Lower leg skin (tissue), 4 donors: ENCODE results near the gene SCUBE1. TPM values are rescaled to one million over a fixed set of nuclear protein-coding genes. Genes with fewer than 3 reads are reported as not detected.

Source experiments
- DNase-seq, 2 donors: peaks; one replicate each; pipeline ENCODE4 v3.0.0-alpha.2; 2019; ENCODE audit warnings: low spot score in 2 of 2
- H3K4me3 ChIP-seq: fragments of 200-600 bp; sonication (generic); 2 replicates; pipeline ENCODE4 v1.5.1; 2017; ENCODE audit warnings: mild to moderate bottlenecking, low read depth; ENCODE audit not compliant: poor library complexity, severe bottlenecking
- POLR2A ChIP-seq, 2 donors: fragments of 450-650 bp; IDR thresholded peaks; one replicate each; pipeline ENCODE4 v1.6.1; 2016 to 2017; ENCODE audit warnings: antibody characterized with exemption in 2 of 2, mild to moderate bottlenecking in 1 of 2, moderate library complexity in 1 of 2
- WGBS, 2 donors: methylation state at CpG; one replicate each; pipeline ENCODE4 v1.1.5; 2018; 5-methylcytosine and 5-hydroxymethylcytosine counted together
- intact Hi-C: fragments of 100-400 bp; cut with DNase I; formaldehyde crosslinking; loops from one replicate; pipeline ENCODE4 v1.15.0; 2023; ENCODE audit warnings: low total_unique reads
- total RNA-seq, 4 donors: library from RNA; depleted of rRNA; stranded (reverse); fragments of >200 nt; gene quantifications; one replicate each; pipeline ENCODE4 v1.1.0, GENCODE V29; 2016
- TF ChIP-seq, protein P1 (sequence below), 3 donors: fragments of 450-650 bp; IDR thresholded peaks; one replicate each; pipeline ENCODE4 v1.5.1; 2016; ENCODE audit warnings: antibody characterized with exemption in 3 of 3, mild to moderate bottlenecking in 3 of 3, moderate library complexity in 2 of 3

The SCUBE1 gene
- total RNA-seq, 4 donors from 2014 or later: 0.20 to 1.1 (median 0.28) TPM

DNA sequence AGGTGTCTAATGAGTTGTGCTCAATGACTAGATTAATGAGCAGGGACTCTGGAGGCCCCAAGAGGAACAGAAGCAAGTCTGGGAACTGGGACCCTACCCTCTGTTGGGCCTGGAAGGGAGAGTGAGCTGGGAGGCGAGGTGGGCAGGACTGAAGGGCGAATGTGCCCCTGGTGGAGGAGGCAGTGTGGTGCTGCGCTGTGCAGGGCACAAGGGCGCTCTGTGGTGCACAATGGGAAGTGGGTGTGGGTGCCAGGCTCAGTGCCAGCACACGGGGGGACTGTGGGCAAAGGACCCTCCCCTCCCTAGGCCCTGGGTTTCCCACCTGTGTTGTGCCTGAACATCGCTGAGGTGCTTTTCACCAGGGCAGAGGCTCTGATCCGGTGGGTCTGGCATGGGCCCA, 98.8 kb downstream of the SCUBE1 start:
- intact Hi-C loops: loop anchor here (10.0 kb wide), 1 partner anchor 110 kb away; no protein-coding TSS in a partner anchor
- no peak for DNase-seq
- WGBS, 2 donors: 72 to 87% methylated on average over 5 to 7 of the region's 7 CpGs
- TF ChIP-seq POLR2A (IDR thresholded peaks at IDR 0.05): no peak
- TF ChIP-seq, protein P1, sequence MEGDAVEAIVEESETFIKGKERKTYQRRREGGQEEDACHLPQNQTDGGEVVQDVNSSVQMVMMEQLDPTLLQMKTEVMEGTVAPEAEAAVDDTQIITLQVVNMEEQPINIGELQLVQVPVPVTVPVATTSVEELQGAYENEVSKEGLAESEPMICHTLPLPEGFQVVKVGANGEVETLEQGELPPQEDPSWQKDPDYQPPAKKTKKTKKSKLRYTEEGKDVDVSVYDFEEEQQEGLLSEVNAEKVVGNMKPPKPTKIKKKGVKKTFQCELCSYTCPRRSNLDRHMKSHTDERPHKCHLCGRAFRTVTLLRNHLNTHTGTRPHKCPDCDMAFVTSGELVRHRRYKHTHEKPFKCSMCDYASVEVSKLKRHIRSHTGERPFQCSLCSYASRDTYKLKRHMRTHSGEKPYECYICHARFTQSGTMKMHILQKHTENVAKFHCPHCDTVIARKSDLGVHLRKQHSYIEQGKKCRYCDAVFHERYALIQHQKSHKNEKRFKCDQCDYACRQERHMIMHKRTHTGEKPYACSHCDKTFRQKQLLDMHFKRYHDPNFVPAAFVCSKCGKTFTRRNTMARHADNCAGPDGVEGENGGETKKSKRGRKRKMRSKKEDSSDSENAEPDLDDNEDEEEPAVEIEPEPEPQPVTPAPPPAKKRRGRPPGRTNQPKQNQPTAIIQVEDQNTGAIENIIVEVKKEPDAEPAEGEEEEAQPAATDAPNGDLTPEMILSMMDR (IDR thresholded peaks at IDR 0.05): no peak
- no peak overlapping the region for H3K4me3 ChIP-seq

DNA sequence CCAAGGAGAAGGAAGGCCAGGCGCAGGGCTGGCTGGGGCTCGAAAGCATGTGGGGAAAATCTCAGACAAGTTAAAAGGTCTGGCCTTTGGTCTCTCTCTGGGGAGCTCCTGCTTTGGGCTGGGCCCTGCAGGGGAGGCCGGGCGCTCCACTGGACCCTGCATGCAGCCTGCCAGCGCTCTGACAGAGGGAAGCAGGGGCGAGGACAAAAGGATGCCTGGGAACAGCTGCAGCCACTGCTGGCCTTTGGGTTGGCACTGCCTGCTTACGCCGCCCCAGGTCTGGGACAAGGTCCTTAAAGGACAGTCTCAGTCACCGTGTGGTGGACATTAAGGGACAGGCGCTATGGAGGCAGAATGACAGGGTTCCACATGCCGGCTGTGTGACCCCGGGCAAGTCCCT, 99.8 kb downstream of the SCUBE1 start:
- DNase-seq: no peak
- 93 to 97% methylated on average over 12 of the region's 12 CpGs for WGBS, 2 donors
- H3K4me3 ChIP-seq: no peak overlapping the region
- intact Hi-C loops: loop anchor here (10.0 kb wide), 1 partner anchor 111 kb away; no protein-coding TSS in a partner anchor
- TF ChIP-seq, protein P1 (IDR thresholded peaks at IDR 0.05): no peak
- no peak for TF ChIP-seq POLR2A (IDR thresholded peaks at IDR 0.05)

DNA sequence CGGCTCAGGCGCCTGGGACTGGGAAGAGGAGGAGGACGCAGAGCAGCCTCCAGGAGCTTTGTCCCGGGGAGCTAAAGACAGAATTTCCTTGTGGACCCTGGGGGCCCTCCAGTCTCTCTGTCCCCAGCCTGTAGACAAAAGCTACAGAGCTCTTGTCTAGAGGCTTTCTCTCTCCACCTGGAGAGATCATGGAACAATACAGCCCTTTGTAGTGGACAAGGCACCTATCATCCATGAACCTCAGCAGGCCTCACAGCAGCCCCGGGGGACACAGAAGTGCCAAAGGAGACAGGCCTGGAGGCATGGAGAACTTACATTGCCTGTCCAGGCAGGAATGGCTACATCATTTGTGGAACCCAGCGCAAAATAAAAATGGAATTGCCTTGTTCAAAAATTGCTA, 100.5 kb downstream of the SCUBE1 start:
- no peak overlapping the region for H3K4me3 ChIP-seq
- no peak for DNase-seq
- TF ChIP-seq, protein P1 (IDR thresholded peaks at IDR 0.05): no peak
- no peak for TF ChIP-seq POLR2A (IDR thresholded peaks at IDR 0.05)
- intact Hi-C loops: loop anchor here (10.0 kb wide), 1 partner anchor 112 kb away; no protein-coding TSS in a partner anchor
- 95 to 98% methylated on average over 6 of the region's 6 CpGs for WGBS, 2 donors

DNA sequence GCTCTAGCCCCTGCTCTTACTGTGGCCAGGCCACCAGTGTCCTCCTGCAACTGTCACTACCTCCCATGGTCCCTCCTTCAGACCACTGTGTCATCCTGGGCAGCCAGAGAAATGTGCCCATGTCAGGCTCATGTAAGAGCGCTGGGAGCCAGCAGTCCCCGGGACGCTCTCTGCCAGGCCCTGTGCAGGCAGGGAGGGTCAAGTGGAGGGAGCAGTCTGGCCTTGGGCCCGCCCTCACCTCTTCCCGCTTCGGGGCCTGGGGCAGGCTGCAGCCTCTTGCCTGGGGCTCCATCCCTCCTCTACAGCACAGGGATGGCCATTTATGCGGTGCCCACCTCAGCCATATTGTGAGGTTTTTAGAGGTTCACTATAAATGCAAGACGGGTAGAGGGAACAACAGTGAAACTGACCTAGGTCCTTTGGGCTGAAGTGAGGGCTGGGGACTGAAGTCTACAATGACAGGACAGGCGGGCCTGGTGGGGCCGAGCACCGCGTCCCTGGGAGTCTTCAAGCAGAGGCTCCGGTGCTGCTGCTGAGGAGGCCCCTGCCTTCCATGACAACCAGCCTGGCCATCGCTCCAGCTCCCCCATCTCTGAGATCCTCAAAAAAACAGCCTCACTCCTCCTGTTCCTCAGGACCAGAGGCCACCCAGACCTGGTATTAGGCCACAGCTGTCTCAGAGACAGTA, 101.3 kb downstream of the SCUBE1 start:
- intact Hi-C loops: loop anchor here (10.0 kb wide), 1 partner anchor 113 kb away; no protein-coding TSS in a partner anchor
- H3K4me3 ChIP-seq: no peak overlapping the region
- 89 to 93% methylated on average over 14 of the region's 14 CpGs for WGBS, 2 donors
- no peak for TF ChIP-seq POLR2A (IDR thresholded peaks at IDR 0.05)
- TF ChIP-seq, protein P1 (IDR thresholded peaks at IDR 0.05): no peak
- DNase-seq: no peak

DNA sequence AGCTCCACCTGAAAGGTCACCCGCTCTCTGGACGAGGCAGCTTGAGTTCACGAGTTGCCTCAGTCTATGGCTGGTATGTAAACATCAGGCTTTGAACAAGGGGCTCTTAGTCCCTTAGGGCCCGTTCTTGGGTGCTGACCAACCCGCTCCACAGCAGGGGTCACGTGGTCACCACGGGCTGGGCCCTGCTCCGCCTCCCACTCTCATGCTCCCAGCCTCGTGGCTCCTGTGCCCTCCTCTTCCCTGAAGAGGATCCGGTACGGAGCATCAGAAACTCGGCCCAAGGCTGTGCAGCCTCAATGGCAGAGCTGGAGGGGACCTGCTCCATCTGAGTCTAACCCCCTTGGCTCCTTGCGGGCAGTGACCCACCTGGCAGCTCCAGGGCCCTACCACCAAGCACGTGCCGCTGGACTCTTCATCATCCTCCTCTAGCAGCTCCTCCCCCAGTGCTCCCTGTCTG, 102.0 kb downstream of the SCUBE1 start:
- H3K4me3 ChIP-seq: no peak overlapping the region
- 81 to 86% methylated on average over 12 to 15 of the region's 15 CpGs for WGBS, 2 donors
- DNase-seq: no peak
- no peak for TF ChIP-seq POLR2A (IDR thresholded peaks at IDR 0.05)
- TF ChIP-seq, protein P1 (IDR thresholded peaks at IDR 0.05): no peak
- intact Hi-C loops: loop anchor here (10.0 kb wide), 1 partner anchor 114 kb away; no protein-coding TSS in a partner anchor
